ENCODE measurements around the gene PCGF3.
"Not testable (repeated sequence)": the region's sequence is repeated elsewhere in the genome, so short reads cannot be mapped to it uniquely, and the experiment has no call there.

Gene PCGF3

GRCh38 chr4:664713-665231 lies 40.9 kb upstream of the PCGF3 start:
- DNase-seq: no peak
- H3K9me3 Mint-ChIP-seq: no peaks in the 10 kb centered on the region
- peak overlapping the region; percentile 83 for H3K4me3 Mint-ChIP-seq
- peak overlapping the region; percentile 90 for H3K27ac Mint-ChIP-seq
- H3K4me1 Mint-ChIP-seq (ENCODE audit: low read depth): peaks cover 22% of the 10 kb centered on the region
- H3K36me3 Mint-ChIP-seq (ENCODE audit: low read depth): peaks cover 18% of the 10 kb centered on the region
- H3K27me3 Mint-ChIP-seq: no peaks in the 10 kb centered on the region

GRCh38 chr4:665381-665750 lies 40.3 kb upstream of the PCGF3 start:
- Mint-ChIP-seq H3K4me1 (ENCODE audit: low read depth) (peaks cover 22% of the 10 kb centered on the region), H3K9me3 (no peaks in the 10 kb centered on the region), H3K36me3 (ENCODE audit: low read depth) (peaks cover 23% of the 10 kb centered on the region), H3K27ac (peak overlapping the region; percentile 52), H3K4me3 (peak overlapping the region; percentile 83), H3K27me3 (no peaks in the 10 kb centered on the region)
- DNase-seq: no peak

- no peak for DNase-seq
- no peak overlapping the region for H3K4me3 Mint-ChIP-seq
Observed at GRCh38 chr4:665751-666435, 39.7 kb upstream of the PCGF3 start.

DNA sequence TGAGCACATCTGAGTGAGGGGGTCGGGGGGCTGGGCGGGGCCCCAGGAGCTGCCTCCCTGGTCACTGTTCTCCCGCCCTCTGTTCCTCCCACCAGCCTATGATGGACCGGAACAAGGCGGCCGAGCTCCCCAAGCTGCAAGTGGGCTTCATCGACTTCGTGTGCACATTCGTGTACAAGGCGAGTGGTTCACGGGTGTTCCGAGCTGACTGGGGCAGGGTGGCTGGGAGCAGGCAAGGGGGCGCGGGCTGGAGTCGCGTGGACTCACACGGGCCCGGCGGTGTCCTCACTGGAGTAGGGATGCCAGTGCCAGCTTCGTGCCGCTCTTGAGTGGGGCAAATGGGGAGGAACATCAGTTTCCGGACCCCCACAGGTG lies 39.2 kb upstream of the PCGF3 start:
- Mint-ChIP-seq H3K27me3 (no peaks in the 10 kb centered on the region), H3K9me3 (no peaks in the 10 kb centered on the region), H3K4me3 (no peak overlapping the region), H3K4me1 (ENCODE audit: low read depth) (peaks cover 22% of the 10 kb centered on the region), H3K36me3 (ENCODE audit: low read depth) (peaks cover 32% of the 10 kb centered on the region), H3K27ac (no peak overlapping the region)
- DNase-seq: no peak

More at GRCh38 chr4:665751-666435, 39.7 kb upstream of the PCGF3 start:
- Mint-ChIP-seq H3K27me3 (no peaks in the 10 kb centered on the region), H3K9me3 (no peaks in the 10 kb centered on the region), H3K27ac (no peak overlapping the region), H3K4me1 (ENCODE audit: low read depth) (peaks cover 22% of the 10 kb centered on the region), H3K36me3 (ENCODE audit: low read depth) (peaks cover 28% of the 10 kb centered on the region)

- Mint-ChIP-seq H3K4me3 (no peak overlapping the region), H3K4me1 (ENCODE audit: low read depth) (peaks cover 22% of the 10 kb centered on the region), H3K27ac (peak overlapping the region; percentile 1), H3K27me3 (no peaks in the 10 kb centered on the region), H3K9me3 (no peaks in the 10 kb centered on the region), H3K36me3 (ENCODE audit: low read depth) (peaks cover 32% of the 10 kb centered on the region)
- DNase-seq: no peak
Observed at GRCh38 chr4:666822-667544, 38.6 kb upstream of the PCGF3 start.

- Mint-ChIP-seq H3K27ac (peak overlapping the region; percentile 1), H3K9me3 (no peaks in the 10 kb centered on the region), H3K27me3 (no peaks in the 10 kb centered on the region), H3K36me3 (ENCODE audit: low read depth) (peaks cover 35% of the 10 kb centered on the region), H3K4me3 (no peak overlapping the region), H3K4me1 (ENCODE audit: low read depth) (peaks cover 23% of the 10 kb centered on the region)
- DNase-seq: no peak
Observed at GRCh38 chr4:667545-667925, 38.1 kb upstream of the PCGF3 start.

DNA sequence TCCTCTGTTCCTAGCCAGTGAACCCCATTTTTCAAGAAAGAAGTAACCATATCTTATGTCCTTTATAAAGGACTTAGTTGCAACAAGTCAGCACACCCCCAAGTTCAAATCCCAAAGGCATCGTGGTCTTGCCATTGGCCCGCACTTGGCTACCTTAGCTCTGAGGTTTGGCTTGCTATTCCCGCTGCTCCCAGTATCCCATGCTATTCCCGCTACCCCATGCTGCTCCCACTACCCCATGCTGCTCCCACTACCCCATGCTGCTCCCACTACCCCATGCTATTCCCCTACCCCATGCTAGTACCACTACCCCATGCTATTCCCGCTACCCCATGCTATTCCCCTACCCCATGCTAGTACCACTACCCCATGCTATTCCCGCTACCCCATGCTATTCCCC lies 37.4 kb upstream of the PCGF3 start:
- not testable (repeated sequence) for DNase-seq, H3K4me3 Mint-ChIP-seq, H3K27me3 Mint-ChIP-seq, H3K9me3 Mint-ChIP-seq, H3K27ac Mint-ChIP-seq
- H3K4me1 Mint-ChIP-seq (ENCODE audit: low read depth): peaks cover 23% of the 10 kb centered on the region
- peaks cover 42% of the 10 kb centered on the region for H3K36me3 Mint-ChIP-seq (ENCODE audit: low read depth)

DNA sequence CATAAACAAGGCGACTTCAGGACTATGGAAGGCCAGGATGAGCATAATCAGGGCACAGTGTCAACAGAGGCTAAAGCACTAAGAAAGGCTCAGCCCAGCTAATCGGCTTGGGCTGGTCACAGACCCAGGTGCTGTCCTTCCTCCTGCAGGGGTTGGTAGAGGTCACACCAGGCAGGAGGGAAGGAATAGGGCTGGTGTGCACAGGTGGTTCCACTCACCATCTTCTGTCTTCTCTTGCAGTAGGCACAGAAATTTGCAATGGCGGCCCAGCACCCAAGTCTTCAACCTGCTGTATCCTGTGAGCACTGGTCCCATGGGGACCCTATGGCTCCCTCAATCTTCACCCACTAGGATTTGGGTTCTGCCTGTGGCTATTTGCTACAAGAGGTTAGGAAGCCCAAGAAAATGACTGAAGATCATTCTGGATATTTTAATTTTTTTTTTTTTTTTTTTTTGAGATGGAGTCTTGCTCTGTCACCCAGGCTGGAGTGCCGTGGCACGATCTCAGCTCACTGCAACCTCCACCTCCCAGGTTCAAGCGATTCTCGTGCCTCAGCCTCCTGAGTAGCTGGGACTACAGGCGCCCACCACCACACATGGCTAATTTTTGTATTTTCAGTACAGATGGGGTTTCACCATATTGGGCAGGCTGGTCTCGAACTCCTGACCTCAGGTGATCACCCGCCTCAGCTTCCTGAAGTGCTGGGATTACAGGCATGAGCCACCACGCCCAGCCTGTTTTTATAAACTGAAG lies 35.6 kb upstream of the PCGF3 start:
- Mint-ChIP-seq H3K4me1 (ENCODE audit: low read depth) (peaks cover 15% of the 10 kb centered on the region), H3K36me3 (ENCODE audit: low read depth) (peaks cover 43% of the 10 kb centered on the region)
- H3K4me3 Mint-ChIP-seq, DNase-seq, H3K27ac Mint-ChIP-seq, H3K9me3 Mint-ChIP-seq, H3K27me3 Mint-ChIP-seq: not testable (repeated sequence)

DNA sequence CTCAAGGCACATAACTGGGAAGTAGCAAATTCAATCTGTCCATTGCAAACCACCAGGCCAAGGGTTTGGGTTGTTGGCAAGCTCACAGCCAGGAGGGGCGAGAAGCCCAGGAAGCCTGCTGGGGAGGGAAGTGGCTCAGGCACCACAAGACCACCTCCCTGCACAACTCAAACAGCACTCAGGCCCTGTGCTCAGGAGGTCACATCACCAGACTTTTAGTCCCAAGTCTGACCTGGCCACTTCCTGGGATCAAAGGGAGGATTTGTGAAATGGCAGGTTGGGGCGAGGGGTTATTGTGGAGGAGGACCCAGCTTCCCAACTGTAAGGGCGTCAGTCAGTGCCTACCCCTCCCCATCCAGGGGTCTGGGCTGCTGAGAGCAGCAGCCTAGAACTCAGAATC lies 33.9 kb upstream of the PCGF3 start:
- Mint-ChIP-seq H3K36me3 (ENCODE audit: low read depth) (peaks cover 43% of the 10 kb centered on the region), H3K4me3 (peak overlapping the region; percentile 92), H3K9me3 (no peaks in the 10 kb centered on the region), H3K27me3 (no peaks in the 10 kb centered on the region), H3K4me1 (ENCODE audit: low read depth) (peaks cover 16% of the 10 kb centered on the region), H3K27ac (no peak overlapping the region)
- no peak for DNase-seq

GRCh38 chr4:673349-674091 lies 32.1 kb upstream of the PCGF3 start:
- no peaks in the 10 kb centered on the region for H3K27me3 Mint-ChIP-seq
- H3K4me3 Mint-ChIP-seq: peak overlapping the region; percentile 92
- H3K9me3 Mint-ChIP-seq: no peaks in the 10 kb centered on the region
- peaks cover 43% of the 10 kb centered on the region for H3K36me3 Mint-ChIP-seq (ENCODE audit: low read depth)
- peaks cover 21% of the 10 kb centered on the region for H3K4me1 Mint-ChIP-seq (ENCODE audit: low read depth)
- peak overlapping the region; percentile 92 for H3K27ac Mint-ChIP-seq
- no peak for DNase-seq

DNA sequence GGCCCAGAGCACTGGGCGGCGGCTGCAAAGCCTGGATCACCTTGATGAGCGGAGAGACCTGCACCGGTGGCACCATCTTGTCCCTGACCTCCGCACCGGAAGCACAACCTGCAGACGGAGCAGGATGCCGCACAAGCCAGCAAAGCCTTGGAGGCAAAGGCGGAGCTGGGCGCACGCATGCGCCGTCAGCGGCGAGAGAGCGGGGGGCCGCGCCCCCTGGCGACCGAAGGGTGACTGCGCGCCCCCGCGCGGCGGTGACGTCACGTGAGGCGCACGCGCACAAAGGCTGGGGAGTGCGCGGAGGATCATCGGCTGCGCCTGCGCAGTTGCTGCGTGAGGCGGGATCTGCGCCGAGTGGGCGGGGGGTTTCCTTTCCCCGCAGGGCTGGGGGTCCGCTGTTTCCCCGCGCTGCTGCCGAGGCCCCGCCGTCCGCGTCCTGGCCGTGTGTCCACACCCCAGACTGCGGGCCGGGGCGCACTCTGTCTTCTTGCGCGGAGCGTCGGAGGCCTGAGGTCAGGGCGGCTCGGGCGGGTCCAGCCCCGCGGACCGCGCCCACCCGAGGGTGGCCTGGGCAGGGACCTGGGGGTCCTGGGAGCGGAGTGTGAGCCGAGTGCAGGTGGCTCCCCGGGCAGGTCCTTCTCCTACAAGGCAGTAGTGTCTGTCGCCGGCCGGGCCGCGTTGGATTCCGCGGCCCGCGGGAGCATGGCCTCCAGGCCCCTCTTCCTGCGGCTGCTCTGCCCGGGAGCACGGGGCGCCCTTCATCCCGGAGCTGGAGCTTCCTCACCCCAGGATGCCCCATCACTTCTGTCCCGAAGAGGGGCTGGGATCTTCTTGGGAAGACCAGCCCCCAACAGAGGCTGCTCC lies 31.2 kb upstream of the PCGF3 start, which contains the start of the genes ATP5ME and MYL5:
Gene ATP5ME (minus strand): TSS at position 105 of the 864 bp plus-strand sequence. CDS start 29 bp downstream, at position 76.
Gene MYL5 (plus strand): TSS at position 371 of the 864 bp plus-strand sequence. CDS start 3,485 bp downstream, outside the sequence.
- DNase-seq: peak; percentile 100
- Mint-ChIP-seq H3K4me1 (ENCODE audit: low read depth) (peaks cover 21% of the 10 kb centered on the region), H3K36me3 (ENCODE audit: low read depth) (peaks cover 43% of the 10 kb centered on the region), H3K27me3 (no peaks in the 10 kb centered on the region), H3K27ac (peak within 1 kb of the TSS; percentile 93), H3K9me3 (no peaks in the 10 kb centered on the region), H3K4me3 (peak within 1 kb of the TSS; percentile 92)

DNA sequence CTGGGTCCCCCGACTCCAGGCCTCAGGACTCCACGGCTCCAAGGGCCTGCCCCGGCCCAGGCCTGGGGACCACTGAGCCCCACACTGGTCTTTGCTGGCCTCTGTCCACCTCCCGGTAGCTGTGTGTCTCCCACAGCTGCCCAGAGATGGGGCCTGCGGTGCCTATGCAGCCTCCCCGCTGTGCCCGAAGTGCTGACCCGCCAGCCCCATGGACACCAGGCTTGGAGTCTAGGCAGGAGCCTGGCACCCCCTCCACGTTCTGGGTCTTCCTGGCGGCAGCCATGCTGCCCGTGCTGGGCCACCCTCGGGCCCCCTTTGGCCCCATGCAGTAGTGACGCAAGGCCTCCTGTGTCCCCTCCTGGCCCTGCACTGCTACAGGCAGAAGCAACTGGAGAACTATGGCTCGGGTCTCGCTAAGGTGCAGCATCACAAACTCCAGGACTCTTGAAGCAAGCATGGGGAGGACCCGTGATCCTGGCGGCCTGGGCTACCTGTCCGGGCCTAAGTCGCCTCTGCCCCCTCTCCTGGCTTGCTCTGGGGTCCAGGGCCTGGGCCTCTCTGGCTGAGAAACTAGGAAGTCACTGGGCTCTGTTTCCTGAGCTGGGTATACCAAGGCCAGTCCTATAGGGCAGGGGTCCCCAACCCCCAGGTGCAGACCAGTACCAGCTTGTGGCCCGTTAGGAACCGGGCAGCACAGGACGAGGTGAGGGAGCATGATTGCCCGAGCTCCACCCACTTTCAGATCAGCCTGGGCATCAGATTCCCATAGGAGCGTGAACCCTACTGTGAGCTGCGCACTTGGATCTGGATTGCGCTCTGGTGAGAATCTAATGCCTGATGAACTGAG lies 30.4 kb upstream of the PCGF3 start:
- H3K27ac Mint-ChIP-seq: peak overlapping the region; percentile 93
- peaks cover 38% of the 10 kb centered on the region for H3K36me3 Mint-ChIP-seq (ENCODE audit: low read depth)
- H3K9me3 Mint-ChIP-seq: no peaks in the 10 kb centered on the region
- H3K4me1 Mint-ChIP-seq (ENCODE audit: low read depth): peaks cover 21% of the 10 kb centered on the region
- peak; percentile 68 for DNase-seq
- H3K27me3 Mint-ChIP-seq: no peaks in the 10 kb centered on the region
- H3K4me3 Mint-ChIP-seq: peak overlapping the region; percentile 92

Measured in activated T-cell treated with anti-CD3 and anti-CD28 coated beads, Interleukin-2, amount 50 U/mL, for 24 hours (primary cell).